WTC11 (cell line): ENCODE measurements around the gene LCNL1. TPM values are rescaled to one million over a fixed set of nuclear protein-coding genes. Genes with fewer than 3 reads are reported as not detected.

Experiments used
- ATAC-seq: fragments of 200-7000 bp; cut with Tn5 transposase; 2 replicates; pipeline ENCODE4 v1.10.0; 2021; ENCODE audit warnings: mild to moderate bottlenecking, moderate library complexity
- CTCF ChIA-PET: fragments of 300-600 bp; sonication (Branson Sonifier 250); formaldehyde crosslinking; loops from one replicate; lab custom pipeline; 2021; ENCODE audit warnings: antibody characterized with exemption; lab: Charles Lee
- POLR2A ChIA-PET: fragments of 350-600 bp; sonication (Branson Sonifier 250); formaldehyde crosslinking; loops from one replicate; lab custom pipeline; 2021; ENCODE audit warnings: antibody characterized with exemption; lab: Charles Lee
- DNase-seq: peaks from one replicate; pipeline ENCODE4 v3.0.0; 2021; ENCODE audit warnings: low spot score
- H3K27ac Mint-ChIP-seq: 2 replicates; pipeline ENCODE4 v1.8.0; 2021; ENCODE audit warnings: mixed read lengths
- H3K27me3 Mint-ChIP-seq: 2 replicates; pipeline ENCODE4 v1.8.0; 2021; ENCODE audit warnings: low read depth, mild to moderate bottlenecking, moderate library complexity, mixed read lengths
- H3K36me3 Mint-ChIP-seq: 2 replicates; pipeline ENCODE4 v1.8.0; 2021; ENCODE audit warnings: mixed read lengths
- H3K4me1 Mint-ChIP-seq: 2 replicates; pipeline ENCODE4 v1.8.0; 2022; ENCODE audit warnings: mixed read lengths
- H3K4me3 Mint-ChIP-seq: 2 replicates; pipeline ENCODE4 v1.8.0; 2021; ENCODE audit warnings: mild to moderate bottlenecking, moderate library complexity, mixed read lengths
- H3K9me3 Mint-ChIP-seq: 2 replicates; pipeline ENCODE4 v1.8.0; 2021; ENCODE audit warnings: mixed read lengths
- AR ChIP-seq: fragments of 250-450 bp; sonication (Bioruptor Pico); IDR thresholded peaks from 2 replicates; pipeline ENCODE4 v1.9.0; 2021; ENCODE audit warnings: mild to moderate bottlenecking
- ARID4B ChIP-seq: sonication (generic); formaldehyde crosslinking; IDR thresholded peaks from 2 replicates; pipeline ENCODE4 v1.8.0; 2023; ENCODE audit warnings: missing genetic modification reagents, mild to moderate bottlenecking, borderline replicate concordance
- CBFB ChIP-seq: sonication (generic); formaldehyde crosslinking; IDR thresholded peaks from 2 replicates; pipeline ENCODE4 v1.8.1; 2022; ENCODE audit warnings: mild to moderate bottlenecking, low read depth, missing genetic modification reagents
- CTCF ChIP-seq: fragments of 200-600 bp; IDR thresholded peaks from 2 replicates; pipeline ENCODE4 v1.8.0; 2022; ENCODE audit warnings: antibody characterized with exemption
- FOXJ3 ChIP-seq: sonication (generic); formaldehyde crosslinking; IDR thresholded peaks from 2 replicates; pipeline ENCODE4 v1.9.0; 2021; ENCODE audit warnings: missing genetic modification reagents, mild to moderate bottlenecking, borderline replicate concordance
- IRF1 ChIP-seq: sonication (generic); formaldehyde crosslinking; IDR thresholded peaks from 2 replicates; pipeline ENCODE4 v1.8.0; 2023; ENCODE audit warnings: missing genetic modification reagents
- PRDM15 ChIP-seq: sonication (generic); formaldehyde crosslinking; IDR thresholded peaks from 2 replicates; pipeline ENCODE4 v1.8.0; 2022; ENCODE audit warnings: missing genetic modification reagents
- PRRX2 ChIP-seq: fragments of 250-450 bp; sonication (Bioruptor Pico); IDR thresholded peaks from 2 replicates; pipeline ENCODE4 v1.8.0; 2021; ENCODE audit warnings: mild to moderate bottlenecking
- TP53 ChIP-seq: sonication (generic); formaldehyde crosslinking; IDR thresholded peaks from 2 replicates; pipeline ENCODE4 v1.8.1; 2023; ENCODE audit warnings: mild to moderate bottlenecking, missing genetic modification reagents
- ZNF121 ChIP-seq: sonication (generic); formaldehyde crosslinking; IDR thresholded peaks from 2 replicates; pipeline ENCODE4 v1.8.0; 2023; ENCODE audit warnings: missing genetic modification reagents
- ZNF512 ChIP-seq: sonication (generic); formaldehyde crosslinking; IDR thresholded peaks from 2 replicates; pipeline ENCODE4 v1.8.1; 2022; ENCODE audit warnings: missing genetic modification reagents, borderline replicate concordance
- ZNF532 ChIP-seq: fragments of 250-450 bp; sonication (Bioruptor Pico); IDR thresholded peaks from 2 replicates; pipeline ENCODE4 v1.9.0; 2021; ENCODE audit warnings: mild to moderate bottlenecking, borderline replicate concordance
- total RNA-seq: library from RNA; stranded (reverse); gene quantifications from 3 replicates; pipeline ENCODE4 v1.2.3, GENCODE V29; 2021

The LCNL1 gene
- total RNA-seq, 1 experiment from 2014 or later = 0.50 TPM

- POLR2A ChIA-PET = no interaction called here
- H3K4me3 Mint-ChIP-seq = no peak overlapping the region
- H3K27me3 Mint-ChIP-seq = peaks cover under 1% of the 10 kb centered on the region; the same call in 1 of the 2 replicates
- DNase-seq (no peak), ATAC-seq (no peak)
- TF ChIP-seq ARID4B (no peak), TP53 (CRISPR knock-in tag) (no peak), ZNF532 (no peak), IRF1 (CRISPR knock-in tag) (no peak), CTCF (no peak), PRDM15 (CRISPR knock-in tag) (no peak), ZNF121 (CRISPR knock-in tag) (no peak), FOXJ3 (CRISPR knock-in tag) (no peak), PRRX2 (no peak)
- CTCF ChIA-PET = interaction anchor here (2.1 to 3.1 kb wide), 2 partner anchors 24 to 57 kb away, joined by 6 to 17 read pairs; no protein-coding TSS in a partner anchor
- peaks cover under 1% of the 10 kb centered on the region; the same call in 1 of the 2 replicates for H3K4me1 Mint-ChIP-seq
- no peaks in the 10 kb centered on the region for H3K9me3 Mint-ChIP-seq
- H3K36me3 Mint-ChIP-seq = no peaks in the 10 kb centered on the region
- H3K27ac Mint-ChIP-seq = no peak overlapping the region
Observed at GRCh38 chr9:136972335-136972734, 10.5 kb upstream of the LCNL1 start.

- peaks cover 3% of the 10 kb centered on the region; the same call in 1 of the 2 replicates for H3K27me3 Mint-ChIP-seq
- ATAC-seq (no peak), DNase-seq (no peak)
- H3K27ac Mint-ChIP-seq = no peak overlapping the region
- H3K4me1 Mint-ChIP-seq = peaks cover 3% of the 10 kb centered on the region; the same call in 1 of the 2 replicates
- ChIA-PET POLR2A (no interaction called here), CTCF (interaction anchor here (0.6 to 3.1 kb wide), 3 partner anchors 25 to 190 kb away, joined by 4 to 17 read pairs (median 6); no protein-coding TSS in a partner anchor)
- no peak overlapping the region for H3K4me3 Mint-ChIP-seq
- H3K36me3 Mint-ChIP-seq = no peaks in the 10 kb centered on the region
- no peaks in the 10 kb centered on the region for H3K9me3 Mint-ChIP-seq
- TF ChIP-seq ZNF512 = no peak
- no peak for TF ChIP-seq CBFB (CRISPR knock-in tag)
- no peak for TF ChIP-seq AR
Observed at GRCh38 chr9:136972743-136973142, 10.1 kb upstream of the LCNL1 start.
